HL-60 (cell line): ENCODE results near the gene GID4.

Experiments used
- CTCF ChIP-seq: IDR thresholded peaks from one replicate; pipeline ENCODE4 v1.5.1; 2011; ENCODE audit warnings: low read length, control low read depth, inconsistent platforms; ENCODE audit not compliant: insufficient read depth
- GABPA ChIP-seq: IDR thresholded peaks from 2 replicates; pipeline ENCODE4 v1.6.1; 2012; ENCODE audit warnings: low read depth
- POLR2AphosphoS5 ChIP-seq: IDR thresholded peaks from 2 replicates; pipeline ENCODE4 v1.6.1; 2012; ENCODE audit warnings: low read depth
- REST ChIP-seq: IDR thresholded peaks from 2 replicates; pipeline ENCODE4 v1.6.1; 2012; ENCODE audit warnings: low read depth; ENCODE audit not compliant: insufficient replicate concordance

GRCh38 chr17:18043491-18043890 is 4.3 kb downstream of the GID4 start:
- TF ChIP-seq CTCF, result no peak
- no peak for TF ChIP-seq POLR2AphosphoS5
- TF ChIP-seq GABPA, result no peak
- no peak for TF ChIP-seq REST
